ENCODE data around the gene TGDS.

The TGDS gene

DNA sequence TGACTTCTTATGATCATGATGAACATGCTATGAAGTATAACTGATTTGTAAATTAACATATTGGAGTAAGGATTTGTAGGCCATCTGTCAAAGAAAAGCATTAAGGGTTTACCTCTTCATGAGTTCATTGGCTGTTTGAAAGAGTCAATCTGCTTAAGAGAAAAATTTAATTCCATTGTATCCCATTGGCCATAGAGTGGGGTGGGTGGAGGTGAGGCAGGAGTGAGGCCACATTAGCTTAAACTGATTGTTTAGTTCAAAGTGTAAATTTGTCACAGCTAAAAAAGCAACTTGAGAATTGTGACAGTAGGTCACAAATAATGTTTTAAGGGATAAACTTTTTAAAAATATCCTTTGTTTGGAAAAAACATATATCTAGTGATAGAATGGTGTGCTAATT lies 17.1 kb upstream of the TGDS start:
- Histone ChIP-seq H3K4me1 (ENCODE audit: control insufficient read depth, insufficient read depth, low read length) (no peaks in the 10 kb centered on the region), H3K27ac (ENCODE audit: low read depth, low read length) (no peak overlapping the region), H3K4me3 (ENCODE audit: low read length) (no peak overlapping the region), H3K27me3 (ENCODE audit: control insufficient read depth, insufficient read depth, low read length) (no peaks in the 10 kb centered on the region), H3K36me3 (ENCODE audit: control insufficient read depth, insufficient read depth, low read length) (no peaks in the 10 kb centered on the region), H3K9ac (ENCODE audit: low read length) (no peak overlapping the region)

DNA sequence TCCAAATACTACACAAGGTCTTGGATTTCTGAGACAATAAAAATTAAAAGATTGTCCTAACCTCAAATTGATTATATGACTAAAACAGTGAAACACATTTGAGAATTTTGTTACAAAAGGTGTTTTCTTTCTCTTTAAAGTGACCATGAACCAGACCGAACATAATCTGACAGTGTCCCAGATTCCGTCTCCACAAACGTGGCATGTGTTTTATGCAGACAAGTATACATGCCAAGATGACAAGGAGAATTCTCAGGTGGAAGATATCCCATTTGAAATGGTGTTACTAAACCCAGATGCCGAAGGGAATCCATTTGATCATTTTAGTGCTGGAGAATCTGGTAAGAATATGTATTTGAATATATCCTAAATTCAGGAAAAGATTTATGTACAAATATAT lies 16.1 kb upstream of the TGDS start:
- H3K4me3 ChIP-seq (ENCODE audit: low read length): no peak overlapping the region
- no peak overlapping the region for H3K27ac ChIP-seq (ENCODE audit: low read depth, low read length)
- H3K27me3 ChIP-seq (ENCODE audit: control insufficient read depth, insufficient read depth, low read length): no peaks in the 10 kb centered on the region
- H3K9ac ChIP-seq (ENCODE audit: low read length): no peak overlapping the region
- H3K4me1 ChIP-seq (ENCODE audit: control insufficient read depth, insufficient read depth, low read length): no peaks in the 10 kb centered on the region
- H3K36me3 ChIP-seq (ENCODE audit: control insufficient read depth, insufficient read depth, low read length): no peaks in the 10 kb centered on the region

DNA sequence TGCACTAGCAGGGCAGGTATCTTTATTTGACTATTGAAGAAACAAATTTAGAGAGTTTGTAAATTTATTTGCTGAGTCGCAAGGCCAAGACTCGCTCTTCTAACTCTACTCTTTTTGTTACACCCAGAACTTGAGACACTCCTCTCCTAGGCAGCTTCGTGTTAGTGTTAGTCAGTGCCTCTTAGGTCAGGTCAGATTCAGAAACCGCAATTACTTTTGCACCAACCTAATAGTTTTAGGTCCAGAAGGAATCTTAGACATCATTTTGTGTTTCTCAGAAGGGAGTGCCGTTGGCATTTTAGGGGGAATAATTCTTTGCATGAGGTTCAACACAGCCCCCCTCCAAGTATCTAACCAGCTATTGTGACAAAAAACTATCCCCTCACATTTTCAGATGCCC lies 14.5 kb upstream of the TGDS start:
- no peak overlapping the region for H3K27ac ChIP-seq (ENCODE audit: low read depth, low read length)
- H3K4me1 ChIP-seq (ENCODE audit: control insufficient read depth, insufficient read depth, low read length): no peaks in the 10 kb centered on the region
- H3K27me3 ChIP-seq (ENCODE audit: control insufficient read depth, insufficient read depth, low read length): no peaks in the 10 kb centered on the region
- H3K36me3 ChIP-seq (ENCODE audit: control insufficient read depth, insufficient read depth, low read length): peaks cover 2% of the 10 kb centered on the region
- no peak overlapping the region for H3K9ac ChIP-seq (ENCODE audit: low read length)
- no peak overlapping the region for H3K4me3 ChIP-seq (ENCODE audit: low read length)

DNA sequence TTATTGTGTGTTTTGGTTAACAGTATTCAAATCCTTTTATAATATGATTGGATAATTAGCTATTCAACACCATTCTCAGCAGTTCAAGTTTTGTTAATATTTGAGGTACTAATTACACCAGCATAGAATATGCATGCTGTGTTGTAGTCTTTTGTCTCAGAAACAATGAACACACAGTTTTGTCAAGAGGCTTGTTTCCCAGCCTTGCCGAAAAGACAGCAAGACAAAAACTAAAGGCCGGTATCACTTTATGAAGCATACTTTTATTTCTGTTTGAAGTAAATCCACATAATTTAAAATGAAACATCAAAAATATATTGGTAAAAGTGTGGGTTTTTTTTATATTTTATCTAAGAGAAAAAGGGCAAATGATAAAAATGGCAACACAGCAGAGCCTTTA lies 13.2 kb upstream of the TGDS start:
- Histone ChIP-seq H3K36me3 (ENCODE audit: control insufficient read depth, insufficient read depth, low read length) (peaks cover 2% of the 10 kb centered on the region), H3K27ac (ENCODE audit: low read depth, low read length) (no peak overlapping the region), H3K4me1 (ENCODE audit: control insufficient read depth, insufficient read depth, low read length) (no peaks in the 10 kb centered on the region), H3K9ac (ENCODE audit: low read length) (no peak overlapping the region), H3K4me3 (ENCODE audit: low read length) (no peak overlapping the region), H3K27me3 (ENCODE audit: control insufficient read depth, insufficient read depth, low read length) (no peaks in the 10 kb centered on the region)

DNA sequence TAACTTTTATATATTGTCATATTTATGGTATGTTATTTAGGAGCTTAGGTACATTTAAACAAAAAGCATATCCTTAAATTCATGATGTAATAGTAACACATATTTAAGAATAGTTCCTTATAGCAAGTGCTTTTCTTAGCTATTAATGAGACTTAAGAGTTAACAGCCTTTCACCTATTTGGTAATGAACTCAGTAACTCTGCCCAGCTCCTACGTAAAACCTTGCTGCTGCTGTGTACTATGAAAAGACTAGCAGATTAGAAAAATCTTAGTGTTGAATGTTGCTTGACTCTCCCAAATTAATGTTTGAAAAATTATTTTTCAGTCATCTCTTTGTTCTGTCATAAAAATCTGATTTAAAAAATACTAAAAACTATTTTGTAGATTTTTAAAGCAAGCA lies 12.6 kb upstream of the TGDS start:
- Histone ChIP-seq H3K27me3 (ENCODE audit: control insufficient read depth, insufficient read depth, low read length) (no peaks in the 10 kb centered on the region), H3K4me1 (ENCODE audit: control insufficient read depth, insufficient read depth, low read length) (no peaks in the 10 kb centered on the region), H3K4me3 (ENCODE audit: low read length) (no peak overlapping the region), H3K27ac (ENCODE audit: low read depth, low read length) (no peak overlapping the region), H3K9ac (ENCODE audit: low read length) (no peak overlapping the region), H3K36me3 (ENCODE audit: control insufficient read depth, insufficient read depth, low read length) (peaks cover 2% of the 10 kb centered on the region)

DNA sequence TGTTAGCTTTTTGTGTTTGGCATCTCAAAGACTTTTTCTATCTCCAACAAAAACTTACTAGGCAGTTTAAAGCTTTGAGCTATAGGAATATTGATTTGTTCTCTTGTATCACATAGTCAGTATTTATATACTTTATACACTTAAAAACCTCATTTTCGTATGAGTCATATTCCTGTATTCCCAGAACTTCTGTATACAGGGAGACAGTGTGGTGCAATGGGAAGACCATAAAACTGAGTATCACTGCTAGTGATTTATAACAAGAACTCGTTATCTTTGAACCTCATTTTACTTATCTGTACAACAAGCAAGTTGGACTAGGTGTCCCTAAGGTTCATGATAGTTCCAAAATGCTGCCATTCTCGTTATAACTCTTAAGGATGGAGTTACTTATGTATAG lies 12.0 kb upstream of the TGDS start:
- Histone ChIP-seq H3K9ac (ENCODE audit: low read length) (no peak overlapping the region), H3K4me1 (ENCODE audit: control insufficient read depth, insufficient read depth, low read length) (no peaks in the 10 kb centered on the region), H3K4me3 (ENCODE audit: low read length) (no peak overlapping the region), H3K27me3 (ENCODE audit: control insufficient read depth, insufficient read depth, low read length) (no peaks in the 10 kb centered on the region), H3K36me3 (ENCODE audit: control insufficient read depth, insufficient read depth, low read length) (peaks cover 2% of the 10 kb centered on the region), H3K27ac (ENCODE audit: low read depth, low read length) (no peak overlapping the region)

DNA sequence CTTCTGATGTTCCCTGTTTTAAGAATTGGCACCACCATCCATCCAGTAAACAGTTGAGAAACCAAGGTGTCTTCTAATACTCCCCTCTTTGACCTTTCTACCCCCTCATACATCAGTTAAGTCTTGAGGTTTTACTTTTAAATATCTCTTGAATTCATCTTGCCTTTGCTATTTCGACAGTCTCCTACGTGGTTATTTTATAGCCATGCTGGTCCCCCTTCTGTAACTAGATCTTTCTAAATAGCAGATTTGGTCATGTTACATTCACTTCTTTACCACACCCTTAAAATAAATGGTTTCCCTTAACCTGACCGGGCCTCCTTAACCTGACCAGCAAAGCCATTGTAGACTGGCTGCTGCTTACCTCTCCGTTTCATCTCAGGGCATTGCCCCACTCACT lies 11.1 kb upstream of the TGDS start:
- peaks cover 2% of the 10 kb centered on the region for H3K36me3 ChIP-seq (ENCODE audit: control insufficient read depth, insufficient read depth, low read length)
- no peak overlapping the region for H3K9ac ChIP-seq (ENCODE audit: low read length)
- H3K27ac ChIP-seq (ENCODE audit: low read depth, low read length): no peak overlapping the region
- H3K27me3 ChIP-seq (ENCODE audit: control insufficient read depth, insufficient read depth, low read length): no peaks in the 10 kb centered on the region
- H3K4me1 ChIP-seq (ENCODE audit: control insufficient read depth, insufficient read depth, low read length): no peaks in the 10 kb centered on the region
- no peak overlapping the region for H3K4me3 ChIP-seq (ENCODE audit: low read length)

DNA sequence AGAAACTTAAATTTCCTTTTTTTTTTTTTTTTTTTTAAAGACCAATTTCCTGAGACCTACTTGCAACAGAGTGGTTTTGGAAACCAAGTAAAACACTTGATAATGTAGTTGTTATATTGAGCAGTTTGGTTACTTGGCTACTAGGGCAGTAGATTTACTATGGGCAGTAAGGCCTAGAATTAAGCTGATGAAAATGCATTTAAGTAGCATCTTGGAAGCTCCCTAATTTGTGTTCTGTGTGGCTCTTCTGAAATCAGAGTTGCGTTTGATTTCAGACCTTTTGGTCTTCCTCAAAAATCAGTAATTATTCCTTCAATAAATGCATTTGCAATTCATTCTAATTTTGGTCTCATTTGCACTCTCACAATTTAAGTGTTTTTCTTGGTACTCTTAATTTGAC lies 6.5 kb upstream of the TGDS start:
- no peak overlapping the region for H3K27ac ChIP-seq (ENCODE audit: low read depth, low read length)
- peak overlapping the region; percentile 58 for H3K4me3 ChIP-seq (ENCODE audit: low read length)
- no peak overlapping the region for H3K9ac ChIP-seq (ENCODE audit: low read length)
- peaks cover 2% of the 10 kb centered on the region for H3K36me3 ChIP-seq (ENCODE audit: control insufficient read depth, insufficient read depth, low read length)
- H3K4me1 ChIP-seq (ENCODE audit: control insufficient read depth, insufficient read depth, low read length): no peaks in the 10 kb centered on the region
- H3K27me3 ChIP-seq (ENCODE audit: control insufficient read depth, insufficient read depth, low read length): no peaks in the 10 kb centered on the region

DNA sequence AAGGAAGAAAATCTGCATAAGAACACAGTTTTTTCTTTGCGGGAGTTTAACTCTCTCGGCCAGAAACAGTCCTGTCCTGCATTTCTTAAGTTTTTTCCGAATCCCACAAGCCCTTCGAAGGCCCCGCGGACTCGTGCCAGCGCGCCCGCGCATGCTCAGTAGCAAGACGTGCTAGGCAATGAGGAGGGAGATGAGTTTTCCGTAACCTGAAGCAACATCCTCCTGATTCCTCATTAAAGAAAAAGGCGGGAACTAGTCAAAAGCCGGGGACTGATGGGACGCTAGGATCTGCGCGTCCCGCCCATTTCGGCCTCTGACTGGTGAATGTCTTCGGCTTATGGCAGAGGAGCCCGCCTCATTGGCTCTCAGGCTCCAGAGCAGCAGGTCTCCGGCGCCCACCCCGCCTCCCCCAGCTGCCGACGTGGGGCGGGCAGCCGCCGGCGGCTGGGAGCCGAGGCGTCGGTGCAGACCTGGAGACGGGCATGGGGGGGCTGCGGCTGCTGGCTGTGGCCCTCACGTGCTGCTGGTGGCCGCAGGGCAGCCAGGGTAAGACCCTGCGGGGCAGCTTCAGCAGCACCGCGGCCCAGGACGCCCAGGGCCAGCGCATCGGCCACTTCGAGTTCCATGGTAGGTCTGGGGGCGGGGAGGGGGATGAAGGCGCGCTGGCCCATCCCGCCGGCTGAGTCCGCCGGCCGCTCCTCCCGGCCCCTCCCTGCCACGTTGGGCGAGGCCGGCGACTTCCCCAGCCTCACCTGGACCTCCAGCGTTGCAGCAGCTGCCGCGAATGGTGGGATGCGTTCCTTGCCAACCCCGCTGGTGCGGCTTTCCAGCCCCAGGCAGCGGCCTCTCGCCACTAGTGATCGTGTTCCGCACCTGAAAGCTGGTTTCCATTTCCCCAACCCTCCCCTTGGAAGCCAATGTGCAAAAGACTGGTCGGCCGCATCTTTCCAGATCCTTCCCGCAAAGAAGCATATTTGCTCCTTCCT lies 5.8 kb upstream of the TGDS start, which contains the start of gene GPR180:
GPR180 (plus strand) TSS at position 412 of the 986 bp plus-strand sequence; CDS start at position 483, 71 bp downstream.
- Histone ChIP-seq H3K9ac (ENCODE audit: low read length) (peak within 1 kb of the TSS; percentile 3), H3K27ac (ENCODE audit: low read depth, low read length) (peak within 1 kb of the TSS; percentile 68), H3K4me1 (ENCODE audit: control insufficient read depth, insufficient read depth, low read length) (no peaks in the 10 kb centered on the region), H3K27me3 (ENCODE audit: control insufficient read depth, insufficient read depth, low read length) (no peaks in the 10 kb centered on the region), H3K36me3 (ENCODE audit: control insufficient read depth, insufficient read depth, low read length) (no peaks in the 10 kb centered on the region), H3K4me3 (ENCODE audit: low read length) (peak within 1 kb of the TSS; percentile 58)

DNA sequence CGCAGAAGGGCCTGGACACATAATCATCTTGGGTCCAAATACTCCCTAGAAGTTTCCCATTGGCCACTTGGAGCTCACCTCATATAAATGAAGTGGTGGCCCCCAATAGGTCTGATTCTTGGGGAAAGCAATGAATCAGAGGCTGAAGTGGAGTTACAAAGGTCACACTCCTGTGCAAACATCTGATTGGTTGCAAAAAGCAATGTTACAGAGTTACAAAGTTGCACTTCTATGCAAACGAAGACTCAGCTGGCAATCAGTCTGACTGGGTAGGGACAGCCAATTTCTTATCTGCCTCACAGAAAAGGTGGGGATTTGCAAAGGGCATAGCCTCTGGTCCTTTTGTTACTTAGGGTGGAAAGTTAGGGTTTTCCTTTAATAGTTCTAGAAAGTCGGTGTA lies 3.9 kb upstream of the TGDS start:
- Histone ChIP-seq H3K4me1 (ENCODE audit: control insufficient read depth, insufficient read depth, low read length) (peaks cover 3% of the 10 kb centered on the region), H3K9ac (ENCODE audit: low read length) (no peak overlapping the region), H3K27ac (ENCODE audit: low read depth, low read length) (no peak overlapping the region), H3K36me3 (ENCODE audit: control insufficient read depth, insufficient read depth, low read length) (no peaks in the 10 kb centered on the region), H3K4me3 (ENCODE audit: low read length) (no peak overlapping the region), H3K27me3 (ENCODE audit: control insufficient read depth, insufficient read depth, low read length) (no peaks in the 10 kb centered on the region)

DNA sequence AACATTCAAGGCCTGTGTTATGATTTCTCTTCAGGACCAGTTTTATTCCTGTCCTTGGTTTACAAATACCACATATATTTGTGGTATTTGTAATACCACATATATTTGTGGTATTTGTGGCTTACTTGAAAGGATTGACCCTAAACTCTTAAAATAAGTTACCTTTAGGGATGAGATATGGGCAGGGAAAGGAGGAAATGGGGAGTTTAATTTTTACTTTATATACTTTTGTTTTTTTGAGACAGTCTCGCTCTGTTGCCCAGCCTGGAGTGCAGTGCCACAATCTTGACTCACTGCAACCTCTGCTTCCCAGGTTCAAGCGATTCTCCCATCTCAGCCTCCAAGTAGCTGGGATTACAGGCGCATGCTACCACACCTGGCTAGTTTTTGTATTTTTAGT lies 2.3 kb upstream of the TGDS start:
- no peak overlapping the region for H3K27ac ChIP-seq (ENCODE audit: low read depth, low read length)
- no peak overlapping the region for H3K9ac ChIP-seq (ENCODE audit: low read length)

DNA sequence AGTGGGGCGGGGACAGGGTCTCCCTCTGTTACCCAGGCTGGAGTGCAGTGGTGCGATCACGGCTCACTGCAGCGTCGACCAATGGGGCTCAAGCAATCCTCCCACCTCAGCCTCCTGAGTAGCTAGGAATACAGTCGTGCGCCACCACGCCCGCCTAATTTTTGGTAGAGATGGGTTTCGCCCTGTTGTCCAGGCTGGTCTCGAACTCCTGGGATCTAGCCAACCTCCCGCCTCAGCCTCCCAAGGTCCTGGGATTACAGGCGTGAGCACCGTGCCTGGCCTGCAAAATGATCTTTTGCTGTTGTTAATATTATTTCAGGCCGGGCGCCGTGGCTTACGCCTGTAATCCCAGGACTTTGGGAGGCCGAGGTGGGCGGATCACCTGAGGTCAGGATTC lies 621 bp upstream of the TGDS start:
- no peak overlapping the region for H3K27ac ChIP-seq (ENCODE audit: low read depth, low read length)

More for the DNA sequence above, 2.3 kb upstream of the TGDS start:
- Histone ChIP-seq H3K36me3 (ENCODE audit: control insufficient read depth, insufficient read depth, low read length) (no peaks in the 10 kb centered on the region), H3K4me1 (ENCODE audit: control insufficient read depth, insufficient read depth, low read length) (peaks cover 8% of the 10 kb centered on the region), H3K27me3 (ENCODE audit: control insufficient read depth, insufficient read depth, low read length) (no peaks in the 10 kb centered on the region), H3K4me3 (ENCODE audit: low read length) (no peak overlapping the region)

More for the DNA sequence above, 621 bp upstream of the TGDS start:
- Histone ChIP-seq H3K36me3 (ENCODE audit: control insufficient read depth, insufficient read depth, low read length) (no peaks in the 10 kb centered on the region), H3K27me3 (ENCODE audit: control insufficient read depth, insufficient read depth, low read length) (no peaks in the 10 kb centered on the region), H3K4me1 (ENCODE audit: control insufficient read depth, insufficient read depth, low read length) (peaks cover 8% of the 10 kb centered on the region), H3K9ac (ENCODE audit: low read length) (no peak overlapping the region), H3K4me3 (ENCODE audit: low read length) (peak overlapping the region; percentile 96)
